ENCODE data around the gene AGPAT3. TPM values are rescaled to one million over a fixed set of nuclear protein-coding genes. Genes with fewer than 3 reads are reported as not detected.

The AGPAT3 gene
- total RNA-seq, 1 donor from 2014 or later: 49.1 TPM

DNA sequence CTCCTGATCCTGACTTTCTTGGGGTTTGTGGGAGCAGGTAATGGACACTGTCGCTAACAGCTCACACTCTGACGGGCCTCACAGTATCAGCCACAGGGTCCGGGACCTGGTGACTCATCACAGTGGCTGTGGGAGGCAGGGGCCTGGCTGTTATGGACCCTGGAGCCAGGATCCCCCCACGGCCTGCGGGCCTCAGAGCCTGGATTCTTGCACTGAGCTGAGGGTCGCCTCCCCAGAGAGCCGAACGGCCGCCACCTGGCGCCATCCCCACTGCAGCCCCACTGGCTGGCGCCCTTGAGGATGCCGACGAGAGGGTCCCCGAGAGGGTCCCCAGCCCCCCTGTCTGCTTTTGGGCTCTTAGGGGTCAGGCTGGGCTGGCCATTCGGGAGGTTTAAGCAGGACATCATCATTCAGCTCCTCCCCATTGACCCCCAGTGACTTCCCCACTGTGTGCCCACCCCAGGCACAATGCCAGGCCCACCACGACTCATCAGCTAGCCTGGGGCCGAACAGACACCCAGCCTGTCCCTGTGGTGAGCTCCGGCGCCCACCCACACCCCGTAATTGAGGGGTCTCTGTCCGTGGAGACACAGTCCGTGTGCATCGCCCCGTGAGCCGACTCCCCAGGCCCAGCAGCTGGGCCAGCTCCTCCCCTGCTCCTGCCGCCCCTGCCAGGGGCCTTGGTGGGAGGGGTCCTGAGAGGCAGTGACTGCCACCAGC lies 116.3 kb downstream of the AGPAT3 start:
- ATAC-seq: peak; percentile 5

DNA sequence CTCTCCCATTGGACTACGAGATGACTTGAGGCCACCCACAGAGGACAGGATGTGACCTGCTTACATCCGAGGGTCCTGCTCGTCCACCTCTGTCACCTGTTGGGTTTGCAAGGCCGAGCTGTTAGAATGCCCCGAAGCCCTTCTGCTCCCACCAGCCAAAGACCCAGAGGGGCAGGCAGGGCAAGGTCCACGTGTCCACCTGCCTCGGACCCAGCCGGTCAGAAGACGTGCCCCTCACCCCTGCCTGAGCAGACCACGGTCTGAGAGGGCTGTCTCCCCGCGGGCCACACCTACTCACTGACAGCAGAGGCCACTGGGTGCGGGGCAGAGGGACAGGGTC lies 116.8 kb downstream of the AGPAT3 start:
- no peak for ATAC-seq

GRCh38 chr21:43982489-43983078 lies 117.6 kb downstream of the AGPAT3 start:
- no peak for ATAC-seq

GRCh38 chr21:43983390-43983789 lies 118.4 kb downstream of the AGPAT3 start:
- ATAC-seq: peak; percentile 14

GRCh38 chr21:43983860-43984420 lies 118.9 kb downstream of the AGPAT3 start:
- no peak for ATAC-seq

- ATAC-seq: no peak
These were observed 120.1 kb downstream of the AGPAT3 start for GRCh38 chr21:43984905-43985689.

DNA sequence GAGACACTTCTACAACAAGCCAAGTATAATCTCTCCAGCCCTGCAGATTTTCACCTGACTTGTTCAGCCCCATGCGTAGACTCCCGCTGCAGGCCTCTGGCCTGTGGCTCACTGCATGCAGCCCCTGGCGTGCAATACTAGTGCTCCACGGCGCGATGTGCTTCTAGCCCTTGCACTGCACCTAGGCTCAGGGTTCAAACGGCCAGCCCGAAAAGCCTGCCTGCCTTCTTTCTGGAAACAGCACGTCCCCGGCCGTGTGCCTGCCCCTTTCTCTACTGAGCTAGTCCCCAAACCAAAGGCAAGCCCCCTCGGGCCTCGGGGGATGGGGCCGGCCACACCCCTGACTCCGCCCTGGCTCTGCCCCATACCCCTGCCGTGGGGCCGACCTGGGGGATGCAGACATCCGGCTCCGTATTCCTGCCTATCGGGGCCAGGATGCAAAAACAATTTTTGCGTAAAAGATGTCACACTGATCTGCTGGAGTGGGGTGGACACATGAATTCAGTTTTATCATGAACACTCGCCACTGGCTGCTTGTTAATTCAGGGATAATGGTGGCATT lies 120.7 kb downstream of the AGPAT3 start:
- no peak for ATAC-seq

- ATAC-seq: no peak
These were observed 121.8 kb downstream of the AGPAT3 start for GRCh38 chr21:43986544-43987451.

GRCh38 chr21:43987509-43987908 lies 122.5 kb downstream of the AGPAT3 start:
- no peak for ATAC-seq

- ATAC-seq: no peak
These were observed 123.0 kb downstream of the AGPAT3 start for GRCh38 chr21:43988016-43988415.

GRCh38 chr21:43988506-43989230 lies 123.6 kb downstream of the AGPAT3 start:
- ATAC-seq: no peak

DNA sequence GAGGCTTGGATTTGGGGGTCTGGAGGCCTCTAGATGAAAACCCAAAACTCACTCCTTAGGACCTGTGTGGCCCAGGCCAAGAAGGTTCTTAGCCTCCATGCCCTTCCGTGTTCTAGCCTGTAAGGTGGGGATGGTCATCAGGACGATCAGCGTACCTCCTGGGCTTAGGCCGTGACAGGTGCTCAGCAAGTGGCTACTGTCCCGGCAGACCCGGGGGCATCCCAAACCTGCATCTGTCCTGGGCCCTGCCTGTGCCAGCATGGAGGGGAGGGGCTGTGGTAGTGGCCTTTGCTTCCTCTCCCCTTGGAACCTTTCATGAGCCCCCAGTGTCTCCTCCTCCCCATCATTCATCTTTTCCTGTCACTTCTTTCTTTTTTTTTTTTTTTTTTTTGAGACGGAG lies 124.4 kb downstream of the AGPAT3 start:
- ATAC-seq: no peak

DNA sequence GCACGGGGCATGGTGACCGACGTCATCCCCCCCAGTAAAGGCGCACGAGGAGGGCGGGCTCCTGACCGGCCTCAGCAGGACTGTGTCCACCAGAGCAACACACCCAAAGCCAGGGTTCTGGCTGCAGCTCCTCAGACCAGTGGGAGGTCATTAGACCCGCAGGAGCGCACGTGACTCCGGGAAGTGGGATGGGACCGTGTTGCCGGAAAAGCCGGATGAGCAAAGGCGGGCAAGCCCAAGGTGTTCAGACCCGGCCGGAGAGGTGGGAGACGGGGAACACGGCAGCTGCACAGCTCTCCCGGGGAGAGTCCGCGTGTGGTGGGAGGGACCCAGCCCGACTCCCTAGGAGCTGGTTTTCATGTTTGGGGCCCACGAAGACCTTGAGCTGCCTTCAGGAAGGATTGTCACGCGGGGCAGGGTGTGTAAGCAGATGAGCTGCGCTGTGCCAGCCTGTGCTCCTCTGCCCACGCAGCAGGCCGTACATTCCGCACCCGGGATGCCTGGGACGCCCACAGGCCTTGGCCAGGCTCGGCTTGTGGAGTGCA lies 126.5 kb downstream of the AGPAT3 start:
- ATAC-seq: peak; percentile 19

DNA sequence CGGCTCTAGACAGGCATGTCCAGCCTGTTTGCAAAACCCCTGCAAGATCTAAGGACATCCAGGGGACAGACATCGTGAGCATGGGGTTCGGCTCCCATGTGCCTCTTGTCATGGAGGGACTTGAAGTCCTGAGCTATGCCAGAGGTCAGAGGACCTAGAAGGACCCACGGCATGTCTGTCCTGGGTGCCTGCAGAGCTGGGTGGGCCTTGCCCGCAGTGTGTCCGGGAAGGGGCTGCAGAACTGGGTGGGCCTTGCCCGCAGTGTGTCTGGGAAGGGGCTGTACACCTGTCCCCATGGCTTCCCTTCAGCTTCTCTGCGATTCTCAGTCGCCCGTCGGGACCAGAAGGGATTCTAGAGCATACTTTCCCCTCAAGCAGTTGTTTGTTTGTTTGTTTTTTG lies 127.1 kb downstream of the AGPAT3 start:
- no peak for ATAC-seq

GRCh38 chr21:43993420-43993934 lies 128.5 kb downstream of the AGPAT3 start:
- no peak for ATAC-seq

DNA sequence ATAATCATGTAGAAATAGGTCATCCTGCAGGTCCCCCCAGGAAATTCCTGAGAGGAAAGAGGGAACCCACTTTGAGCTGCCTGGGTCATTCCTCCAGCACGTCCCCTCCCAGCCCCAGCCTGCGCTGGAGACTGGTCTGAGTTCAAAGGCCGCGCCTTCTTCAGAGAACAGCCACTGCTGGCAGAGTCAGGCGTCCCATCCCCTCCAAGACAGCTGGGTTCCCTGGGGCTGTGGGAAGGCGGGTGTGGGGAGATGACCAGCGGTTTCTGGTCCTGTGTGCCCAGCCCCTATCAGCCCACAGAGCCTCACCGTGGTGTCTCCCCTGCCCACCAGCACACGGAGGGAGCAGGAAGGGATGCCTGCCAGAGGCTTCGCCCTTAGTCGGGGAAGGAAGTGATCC lies 129.1 kb downstream of the AGPAT3 start:
- no peak for ATAC-seq

DNA sequence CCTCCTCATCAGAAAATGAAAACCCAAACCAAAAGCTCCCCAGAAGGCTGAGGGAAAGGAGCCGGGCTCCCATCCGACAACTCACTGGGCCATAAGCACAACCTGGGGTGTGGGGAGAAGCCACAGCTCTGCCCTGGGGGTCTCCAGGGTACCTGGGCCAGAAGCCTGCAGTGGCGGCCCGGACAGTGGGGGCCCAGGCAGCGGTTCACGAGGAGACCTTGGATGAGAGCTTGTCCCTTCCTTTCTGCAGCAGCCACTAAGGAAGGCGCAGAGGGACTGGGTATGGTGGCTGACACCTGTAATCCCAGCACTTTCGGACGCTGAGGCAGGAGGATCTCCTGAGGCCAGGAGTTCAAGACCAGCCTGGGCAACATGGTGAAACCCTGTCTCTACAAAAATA lies 129.6 kb downstream of the AGPAT3 start:
- ATAC-seq: no peak

GRCh38 chr21:43995521-43996105 lies 130.6 kb downstream of the AGPAT3 start:
- ATAC-seq: no peak

- no peak for ATAC-seq
These were observed 133.0 kb downstream of the AGPAT3 start for GRCh38 chr21:43997766-43998742.

All from esophagus mucosa (tissue), 1 donor.